ENCODE results near the gene CRYL1.

Gene CRYL1

GRCh38 chr13:20559659-20560356, 34.2 kb upstream of the CRYL1 start:
- H3K27me3 ChIP-seq (ENCODE audit: control insufficient read depth, insufficient read depth, low read length), result no peaks in the 10 kb centered on the region
- no peaks in the 10 kb centered on the region for H3K36me3 ChIP-seq (ENCODE audit: control insufficient read depth, insufficient read depth, low read length)
- no peak overlapping the region for H3K4me3 ChIP-seq (ENCODE audit: low read depth, low read length)
- H3K9me3 ChIP-seq (ENCODE audit: control insufficient read depth, insufficient read depth, low read length), result peaks cover 3% of the 10 kb centered on the region
- no peaks in the 10 kb centered on the region for H3K4me1 ChIP-seq (ENCODE audit: control insufficient read depth, insufficient read depth, low read length)
- no peak overlapping the region for H3K9ac ChIP-seq (ENCODE audit: low read depth, low read length)

DNA sequence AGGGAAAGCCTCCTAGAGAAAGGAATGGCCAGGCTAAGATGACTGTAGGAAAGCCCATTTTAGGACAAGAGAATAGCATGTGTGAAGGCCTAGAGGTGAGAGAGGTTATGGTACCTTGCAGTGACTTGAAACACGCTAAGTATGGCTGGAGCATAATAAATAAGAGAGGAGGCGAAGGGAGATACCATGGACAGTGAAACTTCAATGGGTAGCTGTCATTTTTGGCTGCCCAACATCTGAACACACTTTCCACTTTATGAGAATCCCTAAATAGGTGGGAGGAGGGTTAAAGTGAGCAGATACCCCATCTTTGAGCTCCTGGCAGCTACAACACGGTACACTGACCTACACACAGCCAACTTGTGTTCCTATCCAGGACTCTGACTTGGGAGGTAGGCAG, 33.3 kb upstream of the CRYL1 start:
- no peaks in the 10 kb centered on the region for H3K27me3 ChIP-seq (ENCODE audit: control insufficient read depth, insufficient read depth, low read length)
- no peak overlapping the region for H3K4me3 ChIP-seq (ENCODE audit: low read depth, low read length)
- no peak overlapping the region for H3K9ac ChIP-seq (ENCODE audit: low read depth, low read length)
- no peaks in the 10 kb centered on the region for H3K36me3 ChIP-seq (ENCODE audit: control insufficient read depth, insufficient read depth, low read length)
- no peaks in the 10 kb centered on the region for H3K9me3 ChIP-seq (ENCODE audit: control insufficient read depth, insufficient read depth, low read length)
- H3K4me1 ChIP-seq (ENCODE audit: control insufficient read depth, insufficient read depth, low read length), result no peaks in the 10 kb centered on the region

DNA sequence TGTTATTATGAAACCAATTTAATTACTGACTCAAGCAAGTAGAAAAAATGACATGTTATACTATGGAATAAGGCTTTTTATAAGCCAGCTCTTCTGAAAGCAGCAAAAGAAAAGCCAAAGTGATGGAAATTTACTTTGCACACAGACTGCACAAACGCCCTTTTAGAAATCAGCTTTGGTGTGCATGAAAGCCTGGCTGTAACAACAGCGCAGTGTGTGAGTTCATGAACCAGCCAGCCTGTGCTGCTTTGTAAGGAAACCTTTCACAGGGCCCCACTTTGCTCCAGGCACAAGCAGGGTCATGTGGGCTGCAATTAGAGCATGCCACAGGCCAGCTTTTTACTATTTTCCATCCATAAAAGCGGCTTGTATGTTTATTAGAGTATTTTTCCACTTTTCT, 27.7 kb upstream of the CRYL1 start:
- H3K27me3 ChIP-seq (ENCODE audit: control insufficient read depth, insufficient read depth, low read length), result no peaks in the 10 kb centered on the region
- H3K36me3 ChIP-seq (ENCODE audit: control insufficient read depth, insufficient read depth, low read length), result no peaks in the 10 kb centered on the region
- no peak overlapping the region for H3K9ac ChIP-seq (ENCODE audit: low read depth, low read length)
- no peaks in the 10 kb centered on the region for H3K9me3 ChIP-seq (ENCODE audit: control insufficient read depth, insufficient read depth, low read length)
- H3K4me1 ChIP-seq (ENCODE audit: control insufficient read depth, insufficient read depth, low read length), result no peaks in the 10 kb centered on the region
- no peak overlapping the region for H3K4me3 ChIP-seq (ENCODE audit: low read depth, low read length)

DNA sequence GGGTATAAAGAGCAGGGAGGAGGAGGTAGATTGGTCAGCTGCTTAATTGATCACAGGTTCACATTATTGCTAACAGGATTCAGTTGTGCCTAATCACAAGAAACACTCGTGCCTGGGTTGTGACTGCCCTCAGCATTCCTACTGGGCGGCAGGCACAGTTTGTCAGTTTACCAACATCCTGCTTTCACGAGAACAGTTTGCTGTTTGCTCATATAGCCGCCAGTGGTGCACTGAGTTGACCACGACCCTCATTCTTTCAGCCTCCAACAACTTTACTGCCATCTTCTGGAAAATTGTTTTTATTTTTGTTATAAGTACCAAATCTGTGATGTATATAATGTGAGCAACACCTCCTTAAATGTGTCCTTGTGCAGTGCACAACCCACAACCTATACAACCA, 25.1 kb upstream of the CRYL1 start:
- Histone ChIP-seq H3K9ac (ENCODE audit: low read depth, low read length) (no peak overlapping the region), H3K9me3 (ENCODE audit: control insufficient read depth, insufficient read depth, low read length) (no peaks in the 10 kb centered on the region), H3K27me3 (ENCODE audit: control insufficient read depth, insufficient read depth, low read length) (no peaks in the 10 kb centered on the region), H3K4me1 (ENCODE audit: control insufficient read depth, insufficient read depth, low read length) (no peaks in the 10 kb centered on the region), H3K4me3 (ENCODE audit: low read depth, low read length) (no peak overlapping the region), H3K36me3 (ENCODE audit: control insufficient read depth, insufficient read depth, low read length) (no peaks in the 10 kb centered on the region)

DNA sequence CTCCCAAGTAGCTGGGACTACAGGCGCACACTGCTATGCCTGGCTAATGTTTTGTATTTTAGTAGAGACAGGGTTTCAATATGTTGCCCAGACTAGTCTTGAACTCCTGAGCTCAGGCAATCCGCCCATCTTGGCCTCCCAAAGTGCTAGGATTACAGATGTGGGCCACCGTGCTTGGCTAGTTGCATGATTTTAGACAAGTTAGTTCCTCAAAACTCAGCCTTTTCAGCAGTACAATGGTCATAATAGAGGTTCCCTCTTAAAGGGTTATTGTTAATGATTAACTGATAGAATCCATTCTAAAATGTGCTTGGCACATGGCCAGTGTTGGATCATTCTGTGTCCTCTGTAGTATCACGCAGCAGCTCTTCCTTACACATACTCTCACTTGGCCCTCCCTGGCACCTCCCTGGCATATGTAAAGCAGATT, 21.8 kb upstream of the CRYL1 start:
- no peaks in the 10 kb centered on the region for H3K9me3 ChIP-seq (ENCODE audit: control insufficient read depth, insufficient read depth, low read length)
- no peak overlapping the region for H3K9ac ChIP-seq (ENCODE audit: low read depth, low read length)
- no peak overlapping the region for H3K4me3 ChIP-seq (ENCODE audit: low read depth, low read length)
- H3K4me1 ChIP-seq (ENCODE audit: control insufficient read depth, insufficient read depth, low read length), result no peaks in the 10 kb centered on the region
- no peaks in the 10 kb centered on the region for H3K27me3 ChIP-seq (ENCODE audit: control insufficient read depth, insufficient read depth, low read length)
- H3K36me3 ChIP-seq (ENCODE audit: control insufficient read depth, insufficient read depth, low read length), result no peaks in the 10 kb centered on the region

GRCh38 chr13:20546556-20546955, 20.9 kb upstream of the CRYL1 start:
- H3K4me3 ChIP-seq (ENCODE audit: low read depth, low read length), result no peak overlapping the region
- H3K27me3 ChIP-seq (ENCODE audit: control insufficient read depth, insufficient read depth, low read length), result no peaks in the 10 kb centered on the region
- no peaks in the 10 kb centered on the region for H3K4me1 ChIP-seq (ENCODE audit: control insufficient read depth, insufficient read depth, low read length)
- no peaks in the 10 kb centered on the region for H3K36me3 ChIP-seq (ENCODE audit: control insufficient read depth, insufficient read depth, low read length)
- no peak overlapping the region for H3K9ac ChIP-seq (ENCODE audit: low read depth, low read length)
- no peaks in the 10 kb centered on the region for H3K9me3 ChIP-seq (ENCODE audit: control insufficient read depth, insufficient read depth, low read length)

DNA sequence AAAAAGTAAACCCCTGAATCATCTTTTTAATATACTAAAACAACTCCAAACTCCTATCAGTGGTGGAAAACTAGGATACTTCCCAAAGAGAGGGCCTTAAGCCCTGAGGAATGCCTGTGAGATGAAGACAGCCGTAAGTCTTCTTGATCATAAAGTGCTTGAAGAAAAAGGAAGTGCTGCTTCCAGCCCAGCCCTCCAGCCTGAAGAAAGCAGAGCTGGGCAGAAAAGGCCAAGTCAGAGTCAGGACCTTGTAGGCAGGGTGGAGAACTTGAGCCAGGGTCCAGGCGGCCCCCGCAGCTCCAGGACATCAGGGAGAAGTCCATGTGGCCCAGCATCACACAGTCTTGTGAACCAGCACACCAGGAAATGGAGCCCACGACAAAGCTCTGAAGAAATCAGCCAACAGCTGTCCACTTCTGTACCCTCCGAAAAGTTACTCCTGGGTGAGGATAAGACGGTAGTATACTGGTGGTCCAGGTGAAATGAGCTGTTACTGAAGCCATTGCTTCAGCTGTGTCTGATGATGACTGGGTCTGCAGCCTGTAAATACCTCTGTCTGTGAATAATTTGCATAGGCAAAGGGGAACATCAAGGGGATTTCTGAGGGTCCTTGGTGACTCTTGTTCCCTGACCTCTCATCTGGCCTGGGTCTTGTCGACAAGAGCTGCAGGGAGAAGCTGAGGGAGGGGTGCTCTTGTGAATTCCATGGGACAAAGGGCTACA, 18.7 kb upstream of the CRYL1 start:
- no peak overlapping the region for H3K9ac ChIP-seq (ENCODE audit: low read depth, low read length)

DNA sequence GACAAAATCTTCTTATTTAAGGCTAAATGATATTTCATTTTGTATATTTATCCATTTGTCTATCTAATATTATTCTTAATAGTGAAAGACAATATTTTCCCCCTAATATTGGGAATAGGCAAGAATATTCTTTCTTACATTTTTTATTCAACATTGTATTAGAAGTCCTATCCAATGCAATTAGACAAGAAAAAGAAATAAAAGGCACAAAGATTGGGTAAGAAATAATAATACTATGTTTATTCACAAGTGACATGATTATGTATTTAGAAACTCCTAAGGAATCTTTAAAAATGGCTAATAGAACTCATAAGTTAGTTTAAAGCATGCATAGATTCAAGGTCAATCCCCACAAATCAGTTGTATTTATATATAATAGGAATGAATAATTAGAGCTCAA, 11.3 kb upstream of the CRYL1 start:
- Histone ChIP-seq H3K27me3 (ENCODE audit: control insufficient read depth, insufficient read depth, low read length) (peaks cover 36% of the 10 kb centered on the region), H3K4me3 (ENCODE audit: low read depth, low read length) (no peak overlapping the region), H3K9me3 (ENCODE audit: control insufficient read depth, insufficient read depth, low read length) (no peaks in the 10 kb centered on the region), H3K4me1 (ENCODE audit: control insufficient read depth, insufficient read depth, low read length) (no peaks in the 10 kb centered on the region), H3K36me3 (ENCODE audit: control insufficient read depth, insufficient read depth, low read length) (no peaks in the 10 kb centered on the region), H3K9ac (ENCODE audit: low read depth, low read length) (no peak overlapping the region)

More for the DNA sequence above, 18.7 kb upstream of the CRYL1 start:
- H3K36me3 ChIP-seq (ENCODE audit: control insufficient read depth, insufficient read depth, low read length), result no peaks in the 10 kb centered on the region
- no peaks in the 10 kb centered on the region for H3K4me1 ChIP-seq (ENCODE audit: control insufficient read depth, insufficient read depth, low read length)
- no peaks in the 10 kb centered on the region for H3K9me3 ChIP-seq (ENCODE audit: control insufficient read depth, insufficient read depth, low read length)
- no peak overlapping the region for H3K4me3 ChIP-seq (ENCODE audit: low read depth, low read length)
- H3K27me3 ChIP-seq (ENCODE audit: control insufficient read depth, insufficient read depth, low read length), result no peaks in the 10 kb centered on the region

- H3K27me3 ChIP-seq (ENCODE audit: control insufficient read depth, insufficient read depth, low read length), result peaks cover 58% of the 10 kb centered on the region
- no peaks in the 10 kb centered on the region for H3K9me3 ChIP-seq (ENCODE audit: control insufficient read depth, insufficient read depth, low read length)
- no peaks in the 10 kb centered on the region for H3K4me1 ChIP-seq (ENCODE audit: control insufficient read depth, insufficient read depth, low read length)
Measured at GRCh38 chr13:20534038-20534608, 8.5 kb upstream of the CRYL1 start.

GRCh38 chr13:20528452-20528851, 2.8 kb upstream of the CRYL1 start:
- H3K36me3 ChIP-seq (ENCODE audit: control insufficient read depth, insufficient read depth, low read length), result no peaks in the 10 kb centered on the region
- peaks cover 65% of the 10 kb centered on the region for H3K27me3 ChIP-seq (ENCODE audit: control insufficient read depth, insufficient read depth, low read length)
- no peak overlapping the region for H3K4me3 ChIP-seq (ENCODE audit: low read depth, low read length)
- peaks cover 5% of the 10 kb centered on the region for H3K4me1 ChIP-seq (ENCODE audit: control insufficient read depth, insufficient read depth, low read length)
- H3K9ac ChIP-seq (ENCODE audit: low read depth, low read length), result no peak overlapping the region
- no peaks in the 10 kb centered on the region for H3K9me3 ChIP-seq (ENCODE audit: control insufficient read depth, insufficient read depth, low read length)

More at GRCh38 chr13:20534038-20534608, 8.5 kb upstream of the CRYL1 start:
- Histone ChIP-seq H3K9ac (ENCODE audit: low read depth, low read length) (no peak overlapping the region), H3K4me3 (ENCODE audit: low read depth, low read length) (no peak overlapping the region), H3K36me3 (ENCODE audit: control insufficient read depth, insufficient read depth, low read length) (no peaks in the 10 kb centered on the region)

- H3K9me3 ChIP-seq (ENCODE audit: control insufficient read depth, insufficient read depth, low read length), result no peaks in the 10 kb centered on the region
- no peaks in the 10 kb centered on the region for H3K36me3 ChIP-seq (ENCODE audit: control insufficient read depth, insufficient read depth, low read length)
- H3K4me3 ChIP-seq (ENCODE audit: low read depth, low read length), result no peak overlapping the region
- peaks cover 8% of the 10 kb centered on the region for H3K4me1 ChIP-seq (ENCODE audit: control insufficient read depth, insufficient read depth, low read length)
- H3K27me3 ChIP-seq (ENCODE audit: control insufficient read depth, insufficient read depth, low read length), result peaks cover 51% of the 10 kb centered on the region
- H3K9ac ChIP-seq (ENCODE audit: low read depth, low read length), result no peak overlapping the region
Measured at GRCh38 chr13:20526664-20527063, 1.0 kb upstream of the CRYL1 start.

DNA sequence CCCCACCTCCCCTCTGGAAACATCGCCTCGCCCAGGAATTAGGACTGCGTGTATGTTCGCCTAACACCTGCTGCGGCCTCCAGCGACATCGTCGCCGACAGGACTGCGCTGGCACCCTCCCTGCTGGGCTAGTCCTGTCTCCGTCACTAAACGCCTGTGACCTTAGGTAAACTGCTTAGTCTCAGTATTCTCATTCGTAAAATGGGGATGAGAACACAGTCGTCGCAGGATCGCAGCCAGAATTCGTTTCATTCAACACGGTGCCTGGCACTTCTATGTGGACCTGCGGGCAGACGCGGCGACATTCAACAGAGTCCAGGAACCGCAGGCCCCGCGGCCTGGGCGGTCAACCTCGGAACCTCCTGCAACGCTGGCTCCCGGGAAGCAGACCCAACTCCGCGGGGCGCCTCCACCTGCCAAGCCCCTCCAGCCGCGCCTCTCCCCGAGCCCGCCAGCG, 485 bp downstream of the CRYL1 start:
- Histone ChIP-seq H3K36me3 (ENCODE audit: control insufficient read depth, insufficient read depth, low read length) (no peaks in the 10 kb centered on the region), H3K4me1 (ENCODE audit: control insufficient read depth, insufficient read depth, low read length) (peaks cover 13% of the 10 kb centered on the region), H3K27me3 (ENCODE audit: control insufficient read depth, insufficient read depth, low read length) (peaks cover 36% of the 10 kb centered on the region), H3K4me3 (ENCODE audit: low read depth, low read length) (peak overlapping the region; percentile 75), H3K9ac (ENCODE audit: low read depth, low read length) (no peak overlapping the region), H3K9me3 (ENCODE audit: control insufficient read depth, insufficient read depth, low read length) (no peaks in the 10 kb centered on the region)

All from iPS-15b (cell line).